ENCODE data around the gene FMN2.

DNA sequence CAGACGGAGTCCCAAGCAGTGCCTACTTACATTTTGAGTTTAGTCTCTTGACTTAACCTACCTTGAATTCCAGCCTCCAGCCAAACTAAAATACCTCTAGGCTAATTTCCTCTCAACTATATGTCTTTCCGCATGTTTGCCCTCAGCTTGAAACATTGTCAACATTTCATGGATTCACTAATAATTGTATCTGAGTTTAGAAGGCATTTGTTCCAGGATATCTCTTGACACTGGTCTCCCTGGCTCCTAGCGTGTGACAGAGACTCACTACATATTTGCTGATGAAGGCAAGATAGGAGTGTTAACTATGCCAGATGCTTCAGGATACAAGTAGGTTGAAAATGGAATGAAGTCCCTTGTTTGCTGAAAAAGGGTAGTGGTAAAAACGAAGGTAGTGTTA is 384.1 kb downstream of the FMN2 start:
- TF ChIP-seq, protein P1, sequence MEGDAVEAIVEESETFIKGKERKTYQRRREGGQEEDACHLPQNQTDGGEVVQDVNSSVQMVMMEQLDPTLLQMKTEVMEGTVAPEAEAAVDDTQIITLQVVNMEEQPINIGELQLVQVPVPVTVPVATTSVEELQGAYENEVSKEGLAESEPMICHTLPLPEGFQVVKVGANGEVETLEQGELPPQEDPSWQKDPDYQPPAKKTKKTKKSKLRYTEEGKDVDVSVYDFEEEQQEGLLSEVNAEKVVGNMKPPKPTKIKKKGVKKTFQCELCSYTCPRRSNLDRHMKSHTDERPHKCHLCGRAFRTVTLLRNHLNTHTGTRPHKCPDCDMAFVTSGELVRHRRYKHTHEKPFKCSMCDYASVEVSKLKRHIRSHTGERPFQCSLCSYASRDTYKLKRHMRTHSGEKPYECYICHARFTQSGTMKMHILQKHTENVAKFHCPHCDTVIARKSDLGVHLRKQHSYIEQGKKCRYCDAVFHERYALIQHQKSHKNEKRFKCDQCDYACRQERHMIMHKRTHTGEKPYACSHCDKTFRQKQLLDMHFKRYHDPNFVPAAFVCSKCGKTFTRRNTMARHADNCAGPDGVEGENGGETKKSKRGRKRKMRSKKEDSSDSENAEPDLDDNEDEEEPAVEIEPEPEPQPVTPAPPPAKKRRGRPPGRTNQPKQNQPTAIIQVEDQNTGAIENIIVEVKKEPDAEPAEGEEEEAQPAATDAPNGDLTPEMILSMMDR (IDR thresholded peaks at IDR 0.05; ENCODE audit: low read depth, low read length, poor library complexity, severe bottlenecking), result no peak
- no peak for TF ChIP-seq EZH2phosphoT487 (IDR thresholded peaks at IDR 0.05; ENCODE audit: borderline replicate concordance, low read length)

All from DOHH2 (cell line).